ENCODE results near the gene WDR76.
"Not testable (repeated sequence)": the region's sequence is repeated elsewhere in the genome, so short reads cannot be mapped to it uniquely, and the experiment has no call there.

WDR76 gene

DNA sequence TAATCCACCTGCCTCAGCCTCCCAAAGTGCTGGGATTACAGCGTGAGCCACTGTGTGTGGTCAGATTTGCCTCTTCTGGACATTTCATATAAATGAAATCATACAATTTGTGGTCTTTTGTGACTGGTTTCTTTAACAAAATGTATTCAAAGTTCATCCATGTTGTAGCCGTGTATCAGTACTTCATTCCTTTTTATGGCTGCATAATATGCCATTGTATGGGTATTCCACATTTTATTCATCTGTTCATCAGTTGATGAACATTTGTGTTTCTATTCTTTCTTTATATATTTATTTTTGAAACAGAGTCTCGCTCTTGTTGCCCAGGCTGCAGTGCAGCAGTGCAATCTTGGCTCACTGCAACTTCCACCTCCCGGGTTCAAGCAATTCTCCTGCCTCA lies 25.8 kb downstream of the WDR76 start:
- no peak overlapping the region for H3K4me3 ChIP-seq (ENCODE audit: low read depth, low read length)
- no peaks in the 10 kb centered on the region for H3K27me3 ChIP-seq (replicated peaks)
- H3K36me3 ChIP-seq (replicated peaks), result no peaks in the 10 kb centered on the region
- in situ Hi-C loops (cut with HindIII; ENCODE audit: low pct_ligation_motif_present, low sequenced_read_pairs), result no loop called here
- TF ChIP-seq, protein P1, sequence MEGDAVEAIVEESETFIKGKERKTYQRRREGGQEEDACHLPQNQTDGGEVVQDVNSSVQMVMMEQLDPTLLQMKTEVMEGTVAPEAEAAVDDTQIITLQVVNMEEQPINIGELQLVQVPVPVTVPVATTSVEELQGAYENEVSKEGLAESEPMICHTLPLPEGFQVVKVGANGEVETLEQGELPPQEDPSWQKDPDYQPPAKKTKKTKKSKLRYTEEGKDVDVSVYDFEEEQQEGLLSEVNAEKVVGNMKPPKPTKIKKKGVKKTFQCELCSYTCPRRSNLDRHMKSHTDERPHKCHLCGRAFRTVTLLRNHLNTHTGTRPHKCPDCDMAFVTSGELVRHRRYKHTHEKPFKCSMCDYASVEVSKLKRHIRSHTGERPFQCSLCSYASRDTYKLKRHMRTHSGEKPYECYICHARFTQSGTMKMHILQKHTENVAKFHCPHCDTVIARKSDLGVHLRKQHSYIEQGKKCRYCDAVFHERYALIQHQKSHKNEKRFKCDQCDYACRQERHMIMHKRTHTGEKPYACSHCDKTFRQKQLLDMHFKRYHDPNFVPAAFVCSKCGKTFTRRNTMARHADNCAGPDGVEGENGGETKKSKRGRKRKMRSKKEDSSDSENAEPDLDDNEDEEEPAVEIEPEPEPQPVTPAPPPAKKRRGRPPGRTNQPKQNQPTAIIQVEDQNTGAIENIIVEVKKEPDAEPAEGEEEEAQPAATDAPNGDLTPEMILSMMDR (IDR thresholded peaks at IDR 0.05; ENCODE audit: low read depth, low read length, missing control alignments), result no peak
- H3K27ac ChIP-seq, result no peak overlapping the region
- DNase-seq, result no peak

DNA sequence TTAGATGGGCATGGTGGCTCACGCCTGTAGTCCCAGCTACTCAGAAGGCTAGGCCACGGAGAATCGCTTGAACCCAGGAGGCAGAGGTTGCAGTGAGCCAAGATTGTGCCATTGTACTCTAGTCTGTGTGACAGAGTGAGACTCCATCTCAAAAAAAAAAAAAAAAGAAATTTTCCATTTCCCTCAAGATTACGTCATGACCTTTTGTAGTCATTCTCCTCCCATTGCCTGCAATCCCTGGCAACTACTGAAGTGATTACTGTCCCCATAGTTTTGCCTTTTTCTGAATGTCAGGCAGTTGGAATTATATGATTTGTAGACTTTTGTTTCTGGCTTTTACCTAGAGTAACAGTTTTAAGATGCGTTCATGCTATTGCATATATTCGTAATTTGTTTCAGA lies 28.0 kb downstream of the WDR76 start:
- no peak for DNase-seq
- Histone ChIP-seq H3K27me3 (replicated peaks) (no peaks in the 10 kb centered on the region), H3K36me3 (replicated peaks) (no peaks in the 10 kb centered on the region), H3K27ac (no peak overlapping the region), H3K4me3 (ENCODE audit: low read depth, low read length) (no peak overlapping the region)
- in situ Hi-C loops (cut with HindIII; ENCODE audit: low pct_ligation_motif_present, low sequenced_read_pairs), result no loop called here
- TF ChIP-seq, protein P1 (IDR thresholded peaks at IDR 0.05; ENCODE audit: low read depth, low read length, missing control alignments), result no peak

DNA sequence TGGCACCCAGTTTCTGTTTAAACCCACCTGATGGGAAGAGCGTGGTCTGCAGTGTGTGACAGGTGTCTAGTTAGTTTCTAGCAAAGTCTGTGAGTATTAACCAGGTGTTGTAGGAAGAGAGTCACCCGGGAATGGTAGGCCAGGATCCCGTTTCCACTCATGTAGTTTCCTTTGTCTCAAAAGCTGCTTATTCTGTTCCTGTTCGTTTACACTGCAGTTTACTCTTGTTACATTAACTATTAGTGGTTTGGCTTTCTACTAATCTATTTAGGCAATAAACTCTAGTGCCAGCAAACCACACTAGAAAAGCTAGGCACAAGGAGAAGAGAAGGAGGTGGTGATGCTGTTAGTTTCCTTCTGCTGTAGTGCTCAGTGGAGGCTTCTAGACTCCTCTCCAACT lies 32.7 kb downstream of the WDR76 start:
- no peak for DNase-seq
- in situ Hi-C loops (cut with HindIII; ENCODE audit: low pct_ligation_motif_present, low sequenced_read_pairs), result no loop called here
- no peaks in the 10 kb centered on the region for H3K36me3 ChIP-seq (replicated peaks)
- TF ChIP-seq, protein P1 (IDR thresholded peaks at IDR 0.05; ENCODE audit: low read depth, low read length, missing control alignments), result no peak
- H3K4me3 ChIP-seq (ENCODE audit: low read depth, low read length), result no peak overlapping the region
- H3K27ac ChIP-seq, result no peak overlapping the region
- no peaks in the 10 kb centered on the region for H3K27me3 ChIP-seq (replicated peaks)

DNA sequence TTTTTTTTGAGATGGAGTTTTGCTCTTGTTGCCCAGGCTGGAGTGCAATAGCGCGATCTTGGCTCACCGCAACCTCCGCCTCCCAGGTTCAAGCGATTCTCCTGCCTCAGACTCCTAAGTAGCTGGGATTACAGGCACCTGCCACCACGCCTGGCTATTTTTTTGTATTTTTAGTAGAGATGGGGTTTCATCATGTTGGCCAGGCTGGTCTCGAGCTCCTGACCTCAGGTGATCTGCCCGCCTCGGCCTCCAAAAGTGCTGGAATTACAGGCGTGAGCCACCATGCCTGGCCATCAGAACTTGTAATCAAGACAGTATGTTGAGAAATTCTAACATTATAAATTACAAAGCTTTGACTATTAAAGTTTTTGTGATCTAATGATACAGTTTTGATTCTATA lies 39.8 kb downstream of the WDR76 start:
- in situ Hi-C loops (cut with HindIII; ENCODE audit: low pct_ligation_motif_present, low sequenced_read_pairs); H3K27ac ChIP-seq; H3K4me3 ChIP-seq (ENCODE audit: low read depth, low read length); H3K27me3 ChIP-seq (replicated peaks); H3K36me3 ChIP-seq (replicated peaks); DNase-seq: not testable (repeated sequence)

DNA sequence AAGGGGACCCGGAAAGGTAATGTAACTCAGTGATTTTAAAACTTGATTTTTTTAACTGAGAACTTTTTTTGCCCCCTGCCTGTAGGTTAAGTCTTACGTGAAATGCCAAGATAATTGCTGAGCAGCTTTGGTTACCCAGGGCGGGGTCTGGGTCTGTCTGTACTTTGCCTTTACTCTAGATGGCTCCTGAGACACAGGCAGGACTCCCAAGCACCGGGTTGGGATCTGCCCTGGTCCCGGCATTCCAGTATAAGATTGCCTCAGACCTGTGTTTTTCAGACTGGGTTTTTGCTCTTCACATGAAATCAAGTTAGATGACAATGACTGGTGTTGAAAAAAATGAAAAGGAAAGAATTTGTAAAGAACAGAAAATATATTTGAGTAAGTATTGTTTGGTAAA lies 40.3 kb downstream of the WDR76 start:
- H3K36me3 ChIP-seq (replicated peaks), result no peaks in the 10 kb centered on the region
- no peaks in the 10 kb centered on the region for H3K27me3 ChIP-seq (replicated peaks)
- no peak overlapping the region for H3K27ac ChIP-seq
- DNase-seq, result no peak
- no peak overlapping the region for H3K4me3 ChIP-seq (ENCODE audit: low read depth, low read length)
- in situ Hi-C loops (cut with HindIII; ENCODE audit: low pct_ligation_motif_present, low sequenced_read_pairs), result no loop called here
- TF ChIP-seq, protein P1 (IDR thresholded peaks at IDR 0.05; ENCODE audit: low read depth, low read length, missing control alignments), result no peak

DNA sequence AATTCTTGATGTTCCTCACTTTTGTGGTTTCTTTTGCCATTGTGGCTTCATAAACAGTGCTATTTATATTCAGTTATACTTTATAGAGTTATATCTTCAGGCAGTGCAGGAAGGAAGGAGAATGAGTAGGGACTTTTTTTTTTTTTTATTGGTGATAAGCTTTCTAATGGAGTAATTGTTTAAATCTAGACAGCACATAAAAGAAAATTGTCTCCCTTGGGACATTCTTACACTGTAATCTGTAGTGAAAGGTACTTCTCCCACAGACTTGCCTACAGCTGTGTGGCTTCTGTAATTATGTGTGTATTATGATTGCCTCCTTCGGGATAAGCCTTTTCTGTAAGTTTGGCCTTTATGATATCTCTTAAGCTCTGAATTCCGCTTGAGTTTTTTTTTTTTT lies 41.6 kb downstream of the WDR76 start:
- TF ChIP-seq, protein P1 (IDR thresholded peaks at IDR 0.05; ENCODE audit: low read depth, low read length, missing control alignments), result no peak
- Histone ChIP-seq H3K27me3 (replicated peaks) (no peaks in the 10 kb centered on the region), H3K27ac (no peak overlapping the region), H3K4me3 (ENCODE audit: low read depth, low read length) (no peak overlapping the region), H3K36me3 (replicated peaks) (no peaks in the 10 kb centered on the region)
- in situ Hi-C loops (cut with HindIII; ENCODE audit: low pct_ligation_motif_present, low sequenced_read_pairs), result no loop called here
- DNase-seq, result no peak
